H1 (cell line): Measurements from ENCODE around the gene ELOA. TPM values are rescaled to one million over a fixed set of nuclear protein-coding genes. Genes with fewer than 3 reads are reported as not detected.

Source experiments
- CTCF ChIA-PET: fragments of 300-600 bp; sonication (Branson Sonifier 250); formaldehyde crosslinking; loops from one replicate; lab custom pipeline; 2021; ENCODE audit not compliant: partially characterized antibody; lab: Charles Lee
- POLR2A ChIA-PET: fragments of 300-600 bp; sonication (Branson Sonifier 250); formaldehyde crosslinking; loops from one replicate; lab custom pipeline; 2021; ENCODE audit warnings: inconsistent platforms; ENCODE audit not compliant: partially characterized antibody; lab: Charles Lee
- DNase-seq, 2 experiments: peaks; one replicate each; pipeline versions ENCODE4 v3.0.0 to v3.0.0-alpha.2; 2010 to 2022; ENCODE audit warnings: low spot score in 2 of 2, low read depth in 1 of 2, mixed read lengths in 1 of 2
- FAIRE-seq: peaks from 2 replicates; lab custom pipeline; 2011; peaks lifted over from hg19 to GRCh38; lab: Jason Lieb, UNC
- H2AFZ ChIP-seq: 2 replicates; pipeline ENCODE4 v1.8.1; 2012; ENCODE audit warnings: low read length, inconsistent platforms
- H2AK5ac ChIP-seq: 2 replicates; pipeline ENCODE4 v1.6.1; 2013; ENCODE audit warnings: low read depth, low read length
- H2BK120ac ChIP-seq: replicated peaks from 2 replicates; pipeline ENCODE3; 2013; ENCODE audit warnings: low read depth, low read length, inconsistent platforms
- H2BK12ac ChIP-seq: 2 replicates; pipeline ENCODE4 v1.6.1; 2013; ENCODE audit warnings: low read depth, low read length
- H2BK15ac ChIP-seq: 2 replicates; pipeline ENCODE4 v1.6.1; 2013; ENCODE audit warnings: low read length
- H2BK20ac ChIP-seq: 2 replicates; pipeline ENCODE4 v1.6.1; 2013; ENCODE audit warnings: low read length
- H2BK5ac ChIP-seq: 2 replicates; pipeline ENCODE4 v1.6.1; 2013; ENCODE audit warnings: low read depth, low read length
- H3K14ac ChIP-seq: 2 replicates; pipeline ENCODE4 v1.6.1; 2013; ENCODE audit warnings: inconsistent platforms; ENCODE audit not compliant: insufficient read length
- H3K18ac ChIP-seq: 2 replicates; pipeline ENCODE4 v1.6.1; 2013; ENCODE audit warnings: low read length; ENCODE audit errors: extremely low read depth
- H3K23ac ChIP-seq: 2 replicates; pipeline ENCODE4 v1.6.1; 2013; ENCODE audit warnings: inconsistent platforms; ENCODE audit not compliant: insufficient read length
- H3K23me2 ChIP-seq: 2 replicates; pipeline ENCODE4 v1.6.1; 2013; ENCODE audit warnings: low read depth, low read length
- H3K27ac ChIP-seq: 2 replicates; pipeline ENCODE4 v1.6.1; 2011; ENCODE audit warnings: low read depth, low read length, inconsistent platforms
- H3K27me3 ChIP-seq, 4 experiments: replicated peaks in 1 of 4; 1 replicate in 1 of 4; 2 replicates in 3 of 4; pipeline versions ENCODE4 v1.6.1 to v1.8.1; 2011 to 2013; ENCODE audit warnings: low read length in 3 of 4, mild to moderate bottlenecking in 3 of 4, inconsistent platforms in 2 of 4, mixed read lengths in 2 of 4, moderate library complexity in 1 of 4; ENCODE audit not compliant: control insufficient read depth in 3 of 4, insufficient read depth in 3 of 4; ENCODE audit errors: extremely low read depth in 1 of 4
- H3K36me3 ChIP-seq, 4 experiments: 2 replicates each; pipeline versions ENCODE4 v1.6.1 to v1.8.1; 2011 to 2013; ENCODE audit warnings: mild to moderate bottlenecking in 4 of 4, low read length in 3 of 4, moderate library complexity in 2 of 4, control low read depth in 1 of 4, inconsistent platforms in 1 of 4; ENCODE audit not compliant: insufficient read depth in 4 of 4, control insufficient read depth in 2 of 4
- H3K4ac ChIP-seq: replicated peaks from 2 replicates; pipeline ENCODE3; 2013; ENCODE audit warnings: low read length, low read depth, mixed read lengths, inconsistent platforms; ENCODE audit not compliant: insufficient read length
- H3K4me1 ChIP-seq, 4 experiments: replicated peaks in 1 of 4; 1 replicate in 1 of 4; 2 replicates in 3 of 4; pipeline versions ENCODE4 v1.6.1 to v1.8.1; 2011 to 2013; ENCODE audit warnings: low read length in 3 of 4, inconsistent platforms in 2 of 4, mixed read lengths in 1 of 4; ENCODE audit not compliant: insufficient read depth in 4 of 4, control insufficient read depth in 3 of 4
- H3K4me2 ChIP-seq, 2 experiments: 2 replicates each; pipeline versions ENCODE4 v1.6.1 to v1.8.1; 2011 to 2013; ENCODE audit warnings: low read depth in 2 of 2, low read length in 2 of 2, control low read depth in 1 of 2, inconsistent platforms in 1 of 2, mild to moderate bottlenecking in 1 of 2; ENCODE audit not compliant: insufficient read depth in 1 of 2
- H3K4me3 ChIP-seq, 4 experiments: fragments of 200-600, 300-600 bp in 1 of 4; sonication (generic), shearing (Covaris generic), sonication (Bioruptor Twin) in 1 of 4; 2 replicates each; pipeline versions ENCODE4 v1.5.1 to v1.8.1; 2011 to 2016; ENCODE audit warnings: low read length in 4 of 4, low read depth in 3 of 4, control low read depth in 2 of 4, inconsistent platforms in 2 of 4, mild to moderate bottlenecking in 2 of 4, mixed read lengths in 1 of 4, moderate library complexity in 1 of 4; ENCODE audit not compliant: insufficient read depth in 2 of 4; ENCODE audit errors: extremely low read depth in 1 of 4
- H3K56ac ChIP-seq: replicated peaks from 2 replicates; pipeline ENCODE3; 2013; ENCODE audit warnings: low read depth, mild to moderate bottlenecking, mixed read lengths, low read length, inconsistent platforms; ENCODE audit not compliant: insufficient read length
- H3K79me1 ChIP-seq: 2 replicates; pipeline ENCODE4 v1.6.1; 2013; ENCODE audit warnings: low read depth, low read length, control low read depth
- H3K79me2 ChIP-seq, 2 experiments: 2 replicates each; pipeline versions ENCODE4 v1.6.1 to v1.8.1; 2012 to 2013; ENCODE audit warnings: low read length in 2 of 2, mild to moderate bottlenecking in 2 of 2, inconsistent platforms in 1 of 2; ENCODE audit not compliant: insufficient read depth in 2 of 2, control insufficient read depth in 1 of 2
- H3K9ac ChIP-seq, 4 experiments: replicated peaks in 1 of 4; 1 replicate in 1 of 4; 2 replicates in 3 of 4; pipeline versions ENCODE4 v1.6.1 to v1.8.1; 2011 to 2013; ENCODE audit warnings: low read depth in 3 of 4, low read length in 3 of 4, control low read depth in 2 of 4, mild to moderate bottlenecking in 2 of 4, moderate library complexity in 2 of 4, inconsistent platforms in 1 of 4; ENCODE audit errors: extremely low read depth in 1 of 4
- H3K9me3 ChIP-seq, 2 experiments: 2 replicates each; pipeline versions ENCODE4 v1.6.1 to v1.8.1; 2012 to 2013; ENCODE audit warnings: mild to moderate bottlenecking in 2 of 2, moderate library complexity in 2 of 2, control low read depth in 1 of 2, inconsistent platforms in 1 of 2, low read depth in 1 of 2, low read length in 1 of 2, mixed read lengths in 1 of 2; ENCODE audit not compliant: insufficient read depth in 2 of 2
- H4K20me1 ChIP-seq, 2 experiments: replicated peaks in 1 of 2; 2 replicates each; pipeline versions ENCODE3 to v1.8.1; 2011 to 2013; ENCODE audit warnings: inconsistent platforms in 2 of 2, low read length in 2 of 2, mild to moderate bottlenecking in 1 of 2; ENCODE audit not compliant: insufficient read depth in 2 of 2, control insufficient read depth in 1 of 2
- H4K5ac ChIP-seq: 2 replicates; pipeline ENCODE4 v1.6.1; 2013; ENCODE audit warnings: low read length, low read depth, mixed read lengths, inconsistent platforms; ENCODE audit not compliant: insufficient read length
- H4K8ac ChIP-seq: 2 replicates; pipeline ENCODE4 v1.8.0; 2013; ENCODE audit warnings: mild to moderate bottlenecking, moderate library complexity, low read length, inconsistent platforms; ENCODE audit not compliant: insufficient read depth; ENCODE audit errors: extremely low read depth
- H4K91ac ChIP-seq: replicated peaks from 2 replicates; pipeline ENCODE3; 2013; ENCODE audit warnings: low read length, mixed read lengths, inconsistent platforms; ENCODE audit not compliant: insufficient read length
- ASH2L ChIP-seq: fragments of 200-600, 300-600 bp; sonication (generic); IDR thresholded peaks from one replicate; pipeline ENCODE4 v1.7.1; 2017; ENCODE audit warnings: low read length
- CBX8 ChIP-seq: fragments of 300-800, 300-1000 bp; sonication (generic); IDR thresholded peaks from 2 replicates; pipeline ENCODE4 v1.7.1; 2016; ENCODE audit warnings: low read depth, low read length, borderline replicate concordance
- FOSL1 ChIP-seq: IDR thresholded peaks from 2 replicates; pipeline ENCODE4 v1.6.1; 2011; ENCODE audit warnings: mild to moderate bottlenecking, low read depth, low read length, moderate library complexity; ENCODE audit not compliant: insufficient read depth
- JUND ChIP-seq: IDR thresholded peaks from 2 replicates; pipeline ENCODE4 v1.6.1; 2011; ENCODE audit warnings: mild to moderate bottlenecking, improper control_type of control experiment, low read length
- KDM1A ChIP-seq: fragments of 200-600, 300-600 bp; sonication (generic); IDR thresholded peaks from 2 replicates; pipeline ENCODE4 v1.7.1; 2016; ENCODE audit warnings: mild to moderate bottlenecking, low read length, borderline replicate concordance
- NANOG ChIP-seq: IDR thresholded peaks from 2 replicates; pipeline ENCODE4 v1.6.1; 2011; ENCODE audit warnings: low read length, low read depth, mild to moderate bottlenecking, inconsistent platforms; ENCODE audit not compliant: insufficient read depth, poor library complexity, severe bottlenecking
- RXRA ChIP-seq: IDR thresholded peaks from 2 replicates; pipeline ENCODE4 v1.6.1; 2011; ENCODE audit warnings: low read depth, mild to moderate bottlenecking, low read length, moderate library complexity; ENCODE audit not compliant: insufficient read depth
- SAP30 ChIP-seq: fragments of 300-600 bp; sonication (generic); IDR thresholded peaks from 2 replicates; pipeline ENCODE4 v1.7.1; 2012; ENCODE audit warnings: low read length, moderate library complexity, mild to moderate bottlenecking, inconsistent platforms; ENCODE audit not compliant: insufficient read depth, insufficient replicate concordance
- SIRT6 ChIP-seq: IDR thresholded peaks from one replicate; pipeline ENCODE4 v1.7.1; 2012; ENCODE audit warnings: low read length, inconsistent platforms
- SP1 ChIP-seq: IDR thresholded peaks from 2 replicates; pipeline ENCODE4 v1.6.1; 2011; ENCODE audit warnings: low read depth, low read length
- TCF12 ChIP-seq: IDR thresholded peaks from 2 replicates; pipeline ENCODE4 v1.6.1; 2011; ENCODE audit warnings: low read depth, mild to moderate bottlenecking, low read length
- TEAD4 ChIP-seq: IDR thresholded peaks from 2 replicates; pipeline ENCODE4 v1.6.1; 2012; ENCODE audit warnings: low read depth, low read length, inconsistent platforms, mixed read lengths
- YY1 ChIP-seq: IDR thresholded peaks from 2 replicates; pipeline ENCODE4 v1.6.1; 2011; ENCODE audit warnings: low read depth, mild to moderate bottlenecking, low read length
- WGBS, 2 experiments: shearing (Covaris generic) in 1 of 2; methylation state at CpG; one replicate each; pipeline versions ENCODE4 v1.1.6 to v1.1.7; 2013 to 2015; ENCODE audit warnings: low lambda C conversion rate in 2 of 2, mixed read lengths in 2 of 2, inconsistent platforms in 1 of 2, low coverage in 1 of 2, missing lambda C conversion rate in 1 of 2; ENCODE audit not compliant: insufficient replicate concordance in 2 of 2, insufficient coverage in 1 of 2, insufficient read length in 1 of 2; ENCODE audit errors: extremely low coverage in 1 of 2, missing lambda C conversion rate in 1 of 2; 5-methylcytosine and 5-hydroxymethylcytosine counted together
- polyA plus RNA-seq, 7 experiments: library from polyadenylated mRNA; depleted of rRNA in 3 of 7; stranded (reverse) in 5 of 7; unstranded in 2 of 7; fragments of >200 nt in 5 of 7; fragments of 200-250 nt in 2 of 7; gene quantifications; 1 replicate in 5 of 7; 2 replicates in 1 of 7; 4 replicates in 1 of 7; pipeline versions ENCODE4 v1.2.1 to v1.2.3, GENCODE V29; 2011 to 2013; ENCODE audit warnings: missing spikeins in 2 of 7, mixed read lengths in 2 of 7
- total RNA-seq: library from RNA; stranded (reverse); fragmentation: NEBNext Ultra II Directional; extraction: Animal tissue kit (Norgen Biotek cat#: 25700); gene quantifications from 2 replicates; pipeline ENCODE4 v1.2.1, GENCODE V29; 2021

ELOA gene
- total and polyA plus RNA-seq, 2 of the 8 experiments (the other 6 are each of a cell fraction or from before 2014, with no cell fraction given) = 15.7 to 61.1 TPM

DNA sequence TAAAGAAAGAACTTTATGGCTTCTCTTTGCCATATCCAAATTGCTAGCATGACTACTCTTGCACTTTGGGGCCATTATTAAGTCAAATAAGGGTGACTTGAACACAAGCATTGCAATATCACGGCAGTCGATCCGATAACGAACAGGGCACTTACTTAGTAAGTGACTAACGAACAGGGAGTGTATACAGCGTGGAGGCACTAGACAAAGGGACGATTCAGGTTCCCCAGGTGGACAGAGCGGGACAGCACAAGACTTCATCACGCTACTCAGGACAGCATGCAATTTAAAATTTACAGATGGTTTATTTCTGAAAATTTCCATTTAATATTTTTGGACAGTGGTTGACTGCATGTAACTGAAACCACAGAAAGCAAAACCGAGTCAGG lies 29.6 kb downstream of the ELOA start:
- Histone ChIP-seq H2BK120ac (no peak overlapping the region), H3K36me3 (peaks cover 0 to 4% (median 0%) of the 10 kb centered on the region in 4 experiments; a peak in 1 of 8 replicates), H4K5ac (no peak overlapping the region), H3K4me2 (no peak overlapping the region), H3K23ac (no peak overlapping the region), H3K9ac (no peak overlapping the region), H3K9me3 (no peaks in the 10 kb centered on the region), H3K56ac (no peak overlapping the region), H3K4me3 (no peak overlapping the region), H3K4me1 (no peaks in the 10 kb centered on the region), H3K14ac (no peak overlapping the region), H3K79me1 (no peaks in the 10 kb centered on the region), H3K18ac (no peak overlapping the region), H3K27ac (no peak overlapping the region), H3K23me2 (peaks cover 4% of the 10 kb centered on the region; the same call in 1 of the 2 replicates), H3K27me3 (no peaks in the 10 kb centered on the region), H4K8ac (no peak overlapping the region), H4K20me1 (peaks cover 0 to 1% of the 10 kb centered on the region in 2 experiments), H2AK5ac (no peak overlapping the region), H2BK5ac (no peak overlapping the region), H2BK20ac (no peak overlapping the region), H2AFZ (no peak overlapping the region), H4K91ac (no peak overlapping the region), H3K4ac (no peak overlapping the region), H2BK15ac (no peak overlapping the region), H3K79me2 (peaks cover 0 to 6% of the 10 kb centered on the region in 2 experiments; a peak in 1 of 4 replicates), H2BK12ac (no peak overlapping the region)
- FAIRE-seq (no peak), DNase-seq (no peak)
- CTCF ChIA-PET = interaction anchor here (0.8 to 1.6 kb wide), 2 partner anchors 24 to 38 kb away, joined by 3 to 4 read pairs; no protein-coding TSS in a partner anchor
- POLR2A ChIA-PET = no interaction called here
- WGBS, 2 experiments = 89% methylated on average over 10 of the region's 10 CpGs; no CpG with 5 or more reads in 1 of the 2 experiments
- TF ChIP-seq JUND (no peak), CBX8 (no peak), KDM1A (no peak), TEAD4 (no peak), NANOG (no peak), SIRT6 (no peak), RXRA (no peak), TCF12 (no peak), FOSL1 (no peak), YY1 (no peak), SP1 (no peak), SAP30 (no peak), ASH2L (no peak)
